H9 (cell line): Measurements from ENCODE around the gene CD3G. TPM values are rescaled to one million over a fixed set of nuclear protein-coding genes. Genes with fewer than 3 reads are reported as not detected.

Source experiments
- DNase-seq: peaks from one replicate; pipeline ENCODE4 v3.0.0-alpha.2; 2017
- H2AFZ ChIP-seq: one replicate; pipeline ENCODE4 v1.6.1; 2013; ENCODE audit warnings: mild to moderate bottlenecking, low read length, control low read depth, moderate library complexity
- H2AK5ac ChIP-seq: 2 replicates; pipeline ENCODE4 v1.6.1; 2013; ENCODE audit warnings: low read length, control low read depth, mixed read lengths; ENCODE audit not compliant: insufficient read length
- H2BK120ac ChIP-seq: one replicate; pipeline ENCODE4 v1.6.1; 2013; ENCODE audit warnings: low read depth, mild to moderate bottlenecking, low read length, control low read depth, inconsistent platforms; ENCODE audit not compliant: poor library complexity, severe bottlenecking
- H2BK12ac ChIP-seq: 2 replicates; pipeline ENCODE4 v1.6.1; 2013; ENCODE audit warnings: low read length, control low read depth, mixed read lengths, low read depth; ENCODE audit not compliant: insufficient read length
- H2BK15ac ChIP-seq: 2 replicates; pipeline ENCODE4 v1.6.1; 2013; ENCODE audit warnings: low read depth, low read length, control low read depth
- H2BK20ac ChIP-seq: one replicate; pipeline ENCODE4 v1.6.1; 2013; ENCODE audit warnings: low read depth, mild to moderate bottlenecking, low read length, control low read depth, inconsistent platforms; ENCODE audit not compliant: poor library complexity, severe bottlenecking
- H2BK5ac ChIP-seq: 2 replicates; pipeline ENCODE4 v1.6.1; 2013; ENCODE audit warnings: low read length, control low read depth, mixed read lengths; ENCODE audit not compliant: insufficient read length
- H3K14ac ChIP-seq: 2 replicates; pipeline ENCODE4 v1.6.1; 2013; ENCODE audit warnings: low read length, control low read depth; ENCODE audit not compliant: insufficient read depth
- H3K18ac ChIP-seq: 2 replicates; pipeline ENCODE4 v1.6.1; 2013; ENCODE audit warnings: low read depth, mild to moderate bottlenecking, mixed read lengths, low read length, control low read depth; ENCODE audit not compliant: insufficient read length
- H3K23ac ChIP-seq: 2 replicates; pipeline ENCODE4 v1.6.1; 2013; ENCODE audit warnings: low read length, control low read depth, mixed read lengths, low read depth; ENCODE audit not compliant: insufficient read length
- H3K23me2 ChIP-seq: 2 replicates; pipeline ENCODE4 v1.6.1; 2013; ENCODE audit warnings: low read depth, mild to moderate bottlenecking, mixed read lengths, low read length, control low read depth; ENCODE audit not compliant: insufficient read length, poor library complexity, severe bottlenecking
- H3K27ac ChIP-seq: 2 replicates; pipeline ENCODE4 v1.5.1; 2013; ENCODE audit warnings: low read length, control low read depth, mixed read lengths, low read depth; ENCODE audit not compliant: insufficient read length
- H3K27me3 ChIP-seq: 2 replicates; pipeline ENCODE4 v1.6.1; 2013; ENCODE audit warnings: low read length, control low read depth, inconsistent platforms; ENCODE audit not compliant: insufficient read depth
- H3K4ac ChIP-seq: 2 replicates; pipeline ENCODE4 v1.6.1; 2013; ENCODE audit warnings: low read depth, mild to moderate bottlenecking, control low read depth, inconsistent platforms, low read length, moderate library complexity
- H3K4me1 ChIP-seq: 2 replicates; pipeline ENCODE4 v1.6.1; 2013; ENCODE audit warnings: low read length, control low read depth, inconsistent platforms; ENCODE audit not compliant: insufficient read depth
- H3K4me2 ChIP-seq: 2 replicates; pipeline ENCODE4 v1.6.1; 2013; ENCODE audit warnings: low read length, control low read depth, mixed read lengths; ENCODE audit not compliant: insufficient read length, insufficient read depth
- H3K56ac ChIP-seq: 2 replicates; pipeline ENCODE4 v1.6.1; 2013; ENCODE audit warnings: low read depth, mild to moderate bottlenecking, mixed read lengths, low read length, control low read depth; ENCODE audit not compliant: insufficient read length
- H3K79me1 ChIP-seq: 2 replicates; pipeline ENCODE4 v1.6.1; 2013; ENCODE audit warnings: low read depth, mild to moderate bottlenecking, moderate library complexity, low read length, control low read depth, inconsistent platforms; ENCODE audit not compliant: insufficient read depth, poor library complexity, severe bottlenecking
- H3K79me2 ChIP-seq: 2 replicates; pipeline ENCODE4 v1.6.1; 2013; ENCODE audit warnings: low read length, control low read depth, inconsistent platforms; ENCODE audit not compliant: insufficient read depth
- H3K9ac ChIP-seq: 2 replicates; pipeline ENCODE4 v1.6.1; 2013; ENCODE audit warnings: low read length, control low read depth, mixed read lengths; ENCODE audit not compliant: insufficient read length; ENCODE audit errors: extremely low read depth
- H3K9me3 ChIP-seq: one replicate; pipeline ENCODE4 v1.6.1; 2013; ENCODE audit warnings: low read depth, low read length, inconsistent platforms; ENCODE audit not compliant: control insufficient read depth
- H3T11ph ChIP-seq: one replicate; pipeline ENCODE4 v1.6.1; 2013; ENCODE audit warnings: mild to moderate bottlenecking, low read length, control low read depth, inconsistent platforms
- H4K20me1 ChIP-seq: one replicate; pipeline ENCODE4 v1.6.1; 2013; ENCODE audit not compliant: control insufficient read depth, insufficient read length, insufficient read depth
- H4K5ac ChIP-seq: 2 replicates; pipeline ENCODE4 v1.6.1; 2013; ENCODE audit warnings: low read depth, mild to moderate bottlenecking, mixed read lengths, low read length, control low read depth; ENCODE audit not compliant: insufficient read length
- H4K8ac ChIP-seq: replicated peaks from 2 replicates; pipeline ENCODE4 v1.6.1; 2013; ENCODE audit warnings: low read length, control low read depth, mixed read lengths, low read depth; ENCODE audit not compliant: insufficient read length
- H4K91ac ChIP-seq: 2 replicates; pipeline ENCODE4 v1.6.1; 2013; ENCODE audit warnings: low read depth, mild to moderate bottlenecking, moderate library complexity, mixed read lengths, low read length, control low read depth; ENCODE audit not compliant: insufficient read length
- H3K27ac Mint-ChIP-seq, 3 experiments: 2 replicates in 2 of 3; 3 replicates in 1 of 3; pipeline ENCODE4 v1.8.0; 2020 to 2021; ENCODE audit warnings: mixed read lengths in 3 of 3, mild to moderate bottlenecking in 1 of 3, moderate library complexity in 1 of 3
- H3K27me3 Mint-ChIP-seq: 2 replicates; pipeline ENCODE4 v1.8.0; 2021; ENCODE audit warnings: low read depth, mild to moderate bottlenecking, moderate library complexity, mixed read lengths
- H3K36me3 Mint-ChIP-seq, 3 experiments: 2 replicates in 2 of 3; 3 replicates in 1 of 3; pipeline ENCODE4 v1.8.0; 2020 to 2021; ENCODE audit warnings: low read depth in 3 of 3, mixed read lengths in 3 of 3; ENCODE audit not compliant: insufficient read depth in 1 of 3
- H3K4me1 Mint-ChIP-seq, 2 experiments: 2 replicates each; pipeline ENCODE4 v1.8.0; 2020; ENCODE audit warnings: mixed read lengths in 2 of 2
- H3K4me3 Mint-ChIP-seq, 2 experiments: 2 replicates in 1 of 2; 3 replicates in 1 of 2; pipeline ENCODE4 v1.8.0; 2020 to 2021; ENCODE audit warnings: mild to moderate bottlenecking in 2 of 2, mixed read lengths in 2 of 2, moderate library complexity in 1 of 2
- H3K9me3 Mint-ChIP-seq, 2 experiments: 2 replicates in 1 of 2; 3 replicates in 1 of 2; pipeline ENCODE4 v1.8.0; 2020; ENCODE audit warnings: mild to moderate bottlenecking in 2 of 2, mixed read lengths in 2 of 2, moderate library complexity in 1 of 2
- CTCF ChIP-seq: fragments of 200-600 bp; sonication (generic); conservative IDR thresholded peaks from 3 replicates; pipeline ENCODE4 v1.8.0; 2021; ENCODE audit warnings: antibody characterized with exemption, mild to moderate bottlenecking
- WGBS: extraction: QIAGEN DNeasy Blood & Tissue Kit; methylation state at CpG from one replicate; pipeline ENCODE4 v1.1.7; 2013; ENCODE audit warnings: missing lambda C conversion rate, low lambda C conversion rate, mixed read lengths; ENCODE audit not compliant: insufficient read length; ENCODE audit errors: extremely low coverage; 5-methylcytosine and 5-hydroxymethylcytosine counted together
- total RNA-seq: library from RNA; stranded (reverse); gene quantifications from 2 replicates; pipeline ENCODE4 v1.2.1, GENCODE V29; 2021

The CD3G gene
- total RNA-seq, 1 experiment from 2014 or later = not detected

DNA sequence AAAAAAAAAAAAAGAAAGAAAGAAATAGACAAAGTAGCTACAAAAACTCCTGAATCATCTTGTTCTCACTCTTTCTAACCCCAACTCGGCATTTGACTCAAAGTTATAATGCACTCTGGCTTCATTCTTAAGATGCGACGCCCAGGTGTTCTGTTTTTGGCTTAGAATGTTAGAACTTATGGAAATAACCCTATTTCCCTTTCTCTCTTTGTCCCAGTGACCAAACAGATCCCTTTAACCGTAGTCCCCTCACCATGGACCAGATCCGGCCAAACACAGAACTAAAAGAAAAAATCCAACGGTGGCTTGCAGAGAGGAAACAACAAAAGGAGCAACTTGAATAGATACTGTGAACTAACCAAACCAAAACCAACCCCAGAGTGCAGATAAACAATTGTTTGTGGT, 52.0 kb downstream of the CD3G start:
- H3K4me1 Mint-ChIP-seq = peaks cover 6% of the 10 kb centered on the region in 2 experiments
- no peak overlapping the region for H2AK5ac ChIP-seq
- H3K9me3 Mint-ChIP-seq = no peaks in the 10 kb centered on the region
- no peak overlapping the region for H2AFZ ChIP-seq
- H3K4me2 ChIP-seq = no peak overlapping the region
- no peak overlapping the region for H3K23ac ChIP-seq
- no peak overlapping the region for H2BK12ac ChIP-seq
- no peak overlapping the region for H3K27ac ChIP-seq
- H2BK15ac ChIP-seq = no peak overlapping the region
- H2BK120ac ChIP-seq = no peak overlapping the region
- no peaks in the 10 kb centered on the region for H3K23me2 ChIP-seq
- H4K8ac ChIP-seq = no peak overlapping the region
- H3K27ac Mint-ChIP-seq = no peak overlapping the region; a peak in 1 of 7 replicates
- H3K4me3 Mint-ChIP-seq = no peak overlapping the region
- no peaks in the 10 kb centered on the region for H3K27me3 ChIP-seq
- no peak overlapping the region for H4K5ac ChIP-seq
- no peak overlapping the region for H3K14ac ChIP-seq
- TF ChIP-seq CTCF = no peak
- no peaks in the 10 kb centered on the region for H3K27me3 Mint-ChIP-seq
- H4K91ac ChIP-seq = no peak overlapping the region
- H3K9ac ChIP-seq = no peak overlapping the region
- H3T11ph ChIP-seq = no peak overlapping the region
- no peaks in the 10 kb centered on the region for H3K4me1 ChIP-seq
- no peak overlapping the region for H2BK20ac ChIP-seq
- H4K20me1 ChIP-seq = no peaks in the 10 kb centered on the region
- peaks cover 9 to 43% (median 31%) of the 10 kb centered on the region in 3 experiments; a peak in 6 of 7 replicates for H3K36me3 Mint-ChIP-seq
- H3K9me3 ChIP-seq = no peaks in the 10 kb centered on the region
- WGBS = no CpG with 5 or more reads among the region's 6 CpGs
- H3K18ac ChIP-seq = no peak overlapping the region
- H3K4ac ChIP-seq = no peak overlapping the region
- H3K79me1 ChIP-seq = no peaks in the 10 kb centered on the region
- no peak overlapping the region for H2BK5ac ChIP-seq
- DNase-seq = no peak
- no peaks in the 10 kb centered on the region for H3K79me2 ChIP-seq
- no peak overlapping the region for H3K56ac ChIP-seq
